ENCODE results near the gene MRPS6. TPM values are rescaled to one million over a fixed set of nuclear protein-coding genes. Genes with fewer than 3 reads are reported as not detected.
A peak's percentile ranks its signal among the peaks of the same experiment; 100 is the strongest.

MRPS6 gene
- total and polyA plus RNA-seq, 2 of the 13 experiments (the other 11 are each of a cell fraction or from before 2014, with no cell fraction given), result 14.2 to 26.9 TPM

- ChIA-PET CTCF (ENCODE audit: low intra/inter-chr PET ratio, low total read pairs) (no interaction called here), POLR2A (no interaction called here)
- no peak overlapping the region for H3K27ac ChIP-seq (ENCODE audit: extremely low read length, insufficient read depth, low read length)
- H3K4me3 ChIP-seq (replicated peaks in 1 of 3; ENCODE audit: insufficient read depth in 1 of 3, low read depth in 2 of 3, low read length in 3 of 3), result no peak overlapping the region
- no peak for FAIRE-seq
- H3K27me3 ChIP-seq (ENCODE audit: control insufficient read depth in 1 of 2, insufficient read depth in 2 of 2, low read length in 2 of 2), result no peaks in the 10 kb centered on the region
- H3K9me3 ChIP-seq (ENCODE audit: low read length), result no peaks in the 10 kb centered on the region
- no peak overlapping the region for H3K9ac ChIP-seq (ENCODE audit: insufficient read depth, low read depth, low read length)
- ATAC-seq, result no peak
- TF ChIP-seq SIN3A (IDR thresholded peaks at IDR 0.05; ENCODE audit: borderline replicate concordance, low read depth, low read length) (no peak), NFKBIZ (CRISPR knock-in tag; IDR thresholded peaks at IDR 0.05) (no peak), AHR (CRISPR knock-in tag; IDR thresholded peaks at IDR 0.05) (no peak), TBX3 (IDR thresholded peaks at IDR 0.05; ENCODE audit: borderline replicate concordance) (no peak)
- H3K4me2 ChIP-seq (ENCODE audit: low read depth, low read length), result no peak overlapping the region
- no peaks in the 10 kb centered on the region for H4K20me1 ChIP-seq (ENCODE audit: insufficient read depth, low read length)
- no TSS peak for BruUV-seq (replicated peaks)
- H3K36me3 ChIP-seq (replicated peaks in 1 of 2; ENCODE audit: control insufficient read depth in 1 of 2, insufficient read depth in 2 of 2, low read length in 2 of 2), result no peaks in the 10 kb centered on the region
- H3K79me2 ChIP-seq (ENCODE audit: insufficient read depth, low read length), result no peaks in the 10 kb centered on the region
- H3K4me1 ChIP-seq (ENCODE audit: insufficient read depth, low read length), result peaks cover 11% of the 10 kb centered on the region
- H2AFZ ChIP-seq (ENCODE audit: low read length), result no peak overlapping the region
- WGBS (ENCODE audit: low lambda C conversion rate), result 78% methylated on average over 24 of the region's 36 CpGs
- in situ Hi-C loops (cut with HindIII; ENCODE audit: extremely low pct_ligation_motif_present, low pct_unique_long_range_greater_than_20kb), result loop anchor here (10.0 kb wide), 1 partner anchor 64 kb away; no protein-coding TSS in a partner anchor
- intact Hi-C loops (cut with micrococcal nuclease; ENCODE audit: unreplicated experiment), result no loop called here
- no peak for DNase-seq (ENCODE audit: low spot score)
These were observed 85.8 kb downstream of the MRPS6 start for GRCh38 chr21:34158866-34159835.

- Histone ChIP-seq H3K4me2 (ENCODE audit: low read depth, low read length) (no peak overlapping the region), H3K4me1 (ENCODE audit: insufficient read depth, low read length) (no peaks in the 10 kb centered on the region), H3K9me3 (ENCODE audit: low read length) (peaks cover 47% of the 10 kb centered on the region), H3K27ac (ENCODE audit: extremely low read length, insufficient read depth, low read length) (no peak overlapping the region), H3K4me3 (replicated peaks in 1 of 3; ENCODE audit: insufficient read depth in 1 of 3, low read depth in 2 of 3, low read length in 3 of 3) (no peak overlapping the region), H4K20me1 (ENCODE audit: insufficient read depth, low read length) (no peaks in the 10 kb centered on the region), H3K27me3 (ENCODE audit: control insufficient read depth in 1 of 2, insufficient read depth in 2 of 2, low read length in 2 of 2) (no peaks in the 10 kb centered on the region; a peak in 1 of 5 replicates), H3K36me3 (replicated peaks in 1 of 2; ENCODE audit: control insufficient read depth in 1 of 2, insufficient read depth in 2 of 2, low read length in 2 of 2) (no peaks in the 10 kb centered on the region), H2AFZ (ENCODE audit: low read length) (no peak overlapping the region), H3K79me2 (ENCODE audit: insufficient read depth, low read length) (no peaks in the 10 kb centered on the region), H3K9ac (ENCODE audit: insufficient read depth, low read depth, low read length) (no peak overlapping the region)
- ChIA-PET POLR2A (no interaction called here), CTCF (ENCODE audit: low intra/inter-chr PET ratio, low total read pairs) (no interaction called here)
- BruUV-seq (replicated peaks), result no TSS peak
- no peak for FAIRE-seq
- WGBS (ENCODE audit: low lambda C conversion rate), result 43% methylated on average over 5 of the region's 5 CpGs
- ATAC-seq, result no peak
- in situ Hi-C loops (cut with HindIII; ENCODE audit: extremely low pct_ligation_motif_present, low pct_unique_long_range_greater_than_20kb), result no loop called here
- no peak for DNase-seq (ENCODE audit: low spot score)
- TF ChIP-seq SETDB1 (CRISPR knock-in tag; IDR thresholded peaks at IDR 0.05; ENCODE audit: borderline replicate concordance), result 0 out of 2 replicates have a peak, but pooled peaks have one; percentile 46
- TF ChIP-seq NR2F6 (IDR thresholded peaks at IDR 0.05), result no peak
- no peak for TF ChIP-seq NR2F6 (CRISPR knock-in tag; IDR thresholded peaks at IDR 0.05)
- no peak for TF ChIP-seq ZNF710 (CRISPR knock-in tag; IDR thresholded peaks at IDR 0.05; ENCODE audit: borderline replicate concordance)
- no peak for TF ChIP-seq CHCHD3 (CRISPR knock-in tag; IDR thresholded peaks at IDR 0.05)
- TF ChIP-seq ZNF10 (CRISPR knock-in tag; IDR thresholded peaks at IDR 0.05; ENCODE audit: borderline replicate concordance, low read depth), result no peak
- intact Hi-C loops (cut with micrococcal nuclease; ENCODE audit: unreplicated experiment), result no loop called here
These were observed 93.1 kb downstream of the MRPS6 start for GRCh38 chr21:34166468-34166867.

All from HepG2 (cell line).